Ishikawa (cell line): Measurements from ENCODE around the gene METRN.

ENCODE experiments used
- RAD21 ChIP-seq: IDR thresholded peaks from 2 replicates; pipeline ENCODE4 v1.6.1; 2012; ENCODE audit warnings: low read depth
- REST ChIP-seq: IDR thresholded peaks from 2 replicates; pipeline ENCODE4 v1.6.1; 2012; ENCODE audit warnings: low read depth, mild to moderate bottlenecking
- TAF1 ChIP-seq: IDR thresholded peaks from 2 replicates; pipeline ENCODE4 v1.6.1; 2012; ENCODE audit warnings: low read depth, mild to moderate bottlenecking

GRCh38 chr16:746637-747036 lies 31.7 kb downstream of the METRN start:
- TF ChIP-seq TAF1: no peak
- TF ChIP-seq REST: no peak
- TF ChIP-seq RAD21: no peak
